ENCODE measurements around the gene NKX2-4. TPM values are rescaled to one million over a fixed set of nuclear protein-coding genes. Genes with fewer than 3 reads are reported as not detected.
A peak's percentile ranks its signal among the peaks of the same experiment; 100 is the strongest.

Gene NKX2-4
- polyA plus RNA-seq, 2 of the 4 experiments (the other 2 are of a cell fraction), result not detected

DNA sequence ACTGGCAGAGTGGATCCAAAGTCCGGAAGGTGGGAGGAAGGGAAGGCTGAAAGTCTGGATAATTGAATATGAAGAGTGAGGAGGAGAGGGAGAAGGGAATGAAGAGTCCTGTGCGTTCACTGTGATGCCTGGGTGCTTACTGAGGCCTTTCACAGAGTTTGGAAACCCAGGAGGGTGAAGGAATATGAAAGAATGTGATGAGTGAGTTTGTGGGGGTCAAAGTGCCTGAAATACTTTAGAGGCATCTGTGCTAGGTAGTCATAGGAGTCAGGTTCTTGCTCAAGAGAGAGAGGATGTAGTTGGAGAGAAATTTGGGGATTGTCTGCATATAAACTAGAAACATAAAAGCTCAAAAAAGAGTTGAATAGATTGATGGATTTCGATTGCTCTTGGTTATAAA lies 20.7 kb downstream of the NKX2-4 start:
- CTCF ChIA-PET, result interaction anchor here (0.7 to 1.6 kb wide), 2 partner anchors 51 to 128 kb away, joined by 3 read pairs; no protein-coding TSS in a partner anchor

DNA sequence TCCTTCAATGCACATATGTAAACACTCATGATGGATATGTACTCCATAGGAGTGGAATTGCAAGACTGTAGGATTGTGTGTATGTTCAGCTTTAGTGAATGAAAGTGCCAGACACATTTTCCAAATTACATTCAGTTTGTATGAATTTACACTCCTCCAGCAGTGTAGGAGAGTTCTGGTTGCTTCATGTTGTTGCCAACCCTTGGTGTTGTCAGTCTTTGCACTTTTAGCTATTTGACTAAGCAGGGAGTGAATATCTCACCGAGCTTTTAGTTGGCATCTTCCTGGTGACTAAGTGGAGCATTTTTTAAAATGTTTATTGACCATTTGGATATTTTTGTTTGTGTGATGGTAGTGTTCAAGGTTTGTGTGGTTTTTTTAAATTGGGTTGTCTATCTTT lies 23.9 kb downstream of the NKX2-4 start:
- 10% methylated on average over 1 of the region's 1 CpG for WGBS (ENCODE audit: missing lambda C conversion rate)
- no peak overlapping the region for H3K4me3 ChIP-seq
- no peak for FAIRE-seq
- no peak overlapping the region for H3K27ac ChIP-seq
- CTCF ChIA-PET, result no interaction called here
- TF ChIP-seq CHD4 (IDR thresholded peaks at IDR 0.05; ENCODE audit: borderline replicate concordance), result no peak
- TF ChIP-seq, protein P1, sequence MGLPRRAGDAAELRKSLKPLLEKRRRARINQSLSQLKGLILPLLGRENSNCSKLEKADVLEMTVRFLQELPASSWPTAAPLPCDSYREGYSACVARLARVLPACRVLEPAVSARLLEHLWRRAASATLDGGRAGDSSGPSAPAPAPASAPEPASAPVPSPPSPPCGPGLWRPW (IDR thresholded peaks at IDR 0.05), result no peak
- TF ChIP-seq FOSL2 (IDR thresholded peaks at IDR 0.05), result no peak
- no peak for TF ChIP-seq FOSL2 (CRISPR knock-in tag; IDR thresholded peaks at IDR 0.05)
- no peak for TF ChIP-seq BCL3 (IDR thresholded peaks at IDR 0.05)
- TF ChIP-seq RNF2 (IDR thresholded peaks at IDR 0.05; ENCODE audit: borderline replicate concordance, low read depth), result no peak
- TF ChIP-seq, protein P2, sequence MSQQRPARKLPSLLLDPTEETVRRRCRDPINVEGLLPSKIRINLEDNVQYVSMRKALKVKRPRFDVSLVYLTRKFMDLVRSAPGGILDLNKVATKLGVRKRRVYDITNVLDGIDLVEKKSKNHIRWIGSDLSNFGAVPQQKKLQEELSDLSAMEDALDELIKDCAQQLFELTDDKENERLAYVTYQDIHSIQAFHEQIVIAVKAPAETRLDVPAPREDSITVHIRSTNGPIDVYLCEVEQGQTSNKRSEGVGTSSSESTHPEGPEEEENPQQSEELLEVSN (IDR thresholded peaks at IDR 0.05; ENCODE audit: borderline replicate concordance, low read depth), result no peak
- no peak for TF ChIP-seq RFX5 (IDR thresholded peaks at IDR 0.05)
- TF ChIP-seq RAD21 (conservative IDR thresholded peaks at IDR 0.05 in 1 of 2, IDR thresholded peaks at IDR 0.05 in 1 of 2), result no peak
- no peak for TF ChIP-seq HMGXB4 (CRISPR knock-in tag; IDR thresholded peaks at IDR 0.05; ENCODE audit: borderline replicate concordance)
- no peak for TF ChIP-seq RCOR1 (IDR thresholded peaks at IDR 0.05; ENCODE audit: low read depth, low read length)
- TF ChIP-seq JUN (IDR thresholded peaks at IDR 0.05), result no peak
- no peak for TF ChIP-seq BHLHE40 (IDR thresholded peaks at IDR 0.05; ENCODE audit: low read depth, low read length)
- TF ChIP-seq NR3C1 (IDR thresholded peaks at IDR 0.05), result no peak
- TF ChIP-seq EHMT2 (IDR thresholded peaks at IDR 0.05; ENCODE audit: low read depth), result no peak
- no peak for TF ChIP-seq CBX2 (IDR thresholded peaks at IDR 0.05; ENCODE audit: borderline replicate concordance, low read depth)
- TF ChIP-seq EHF (CRISPR knock-in tag; IDR thresholded peaks at IDR 0.05), result no peak
- TF ChIP-seq SMC3 (IDR thresholded peaks at IDR 0.05), result no peak
- H3K9me3 ChIP-seq, result no peaks in the 10 kb centered on the region
- DNase-seq (ENCODE audit: low read depth in 1 of 2, low spot score in 1 of 2), result no peak
- no peak overlapping the region for H3K4me2 ChIP-seq
- H3K4me1 ChIP-seq, result peaks cover 16% of the 10 kb centered on the region; the same call in 2 of the 3 replicates
- ATAC-seq, result peak in 1 of 2 experiments; percentile 56; a peak in 4 of 6 replicates
- POLR2A ChIA-PET, result no interaction called here

More for the DNA sequence above, 20.7 kb downstream of the NKX2-4 start:
- POLR2A ChIA-PET, result no interaction called here
- WGBS (ENCODE audit: missing lambda C conversion rate), result 81% methylated on average over 3 of the region's 3 CpGs
- H3K4me2 ChIP-seq, result no peak overlapping the region
- TF ChIP-seq RFX5 (IDR thresholded peaks at IDR 0.05), result no peak
- no peak for TF ChIP-seq TP53 (CRISPR knock-in tag; IDR thresholded peaks at IDR 0.05)
- no peak for TF ChIP-seq HOXB5 (CRISPR knock-in tag; IDR thresholded peaks at IDR 0.05)
- no peak for TF ChIP-seq CBX2 (IDR thresholded peaks at IDR 0.05; ENCODE audit: borderline replicate concordance, low read depth)
- no peak for TF ChIP-seq MAFK (IDR thresholded peaks at IDR 0.05; ENCODE audit: partially characterized antibody)
- no peak for ATAC-seq
- no peak overlapping the region for H3K27ac ChIP-seq
- H3K4me1 ChIP-seq, result peaks cover 16% of the 10 kb centered on the region; the same call in 2 of the 3 replicates
- no peaks in the 10 kb centered on the region for H3K9me3 ChIP-seq
- no peak for FAIRE-seq
- no peak for DNase-seq (ENCODE audit: low read depth in 1 of 2, low spot score in 1 of 2)
- H3K4me3 ChIP-seq, result no peak overlapping the region

Data from A549 (cell line).